Astrocyte of the hippocampus (primary cell): Measurements from ENCODE around the gene RPL19.
A peak's percentile ranks its signal among the peaks of the same experiment; 100 is the strongest.
"Not testable (repeated sequence)": the region's sequence is repeated elsewhere in the genome, so short reads cannot be mapped to it uniquely, and the experiment has no call there.

ENCODE experiments used
- DNase-seq: peaks from one replicate; pipeline ENCODE4 v3.0.0; 2011; ENCODE audit warnings: low read depth, low spot score

RPL19 gene

DNA sequence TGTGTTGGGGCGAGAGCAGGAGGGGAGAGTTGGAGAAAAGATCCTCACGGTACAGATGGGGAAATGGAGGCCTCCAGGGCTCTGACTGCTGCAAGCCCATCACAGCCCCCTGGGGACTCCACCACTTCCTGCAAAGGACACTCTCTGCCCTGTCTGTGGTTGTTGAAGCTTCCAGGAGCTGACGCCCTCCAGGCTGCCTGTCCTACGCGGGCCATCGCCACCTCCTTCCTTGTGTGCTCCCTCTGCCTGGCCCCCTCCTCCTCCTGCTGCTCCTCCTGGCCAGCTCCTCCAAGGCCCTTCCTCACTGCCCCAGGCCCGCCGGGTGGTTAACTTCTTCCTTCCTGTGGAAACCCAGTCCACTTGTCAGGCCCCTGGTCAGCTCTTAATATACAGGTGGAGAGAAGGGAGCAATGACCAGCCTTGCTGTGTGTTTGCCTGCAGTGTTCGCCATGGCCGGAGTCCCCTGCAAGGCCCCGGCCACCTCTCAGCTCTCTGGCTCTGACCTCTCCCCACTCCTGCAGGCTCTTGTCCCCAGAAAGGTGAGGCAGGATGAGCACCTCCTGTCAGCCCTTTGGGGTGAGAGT is 44.0 kb downstream of the RPL19 start:
- DNase-seq = no peak

DNA sequence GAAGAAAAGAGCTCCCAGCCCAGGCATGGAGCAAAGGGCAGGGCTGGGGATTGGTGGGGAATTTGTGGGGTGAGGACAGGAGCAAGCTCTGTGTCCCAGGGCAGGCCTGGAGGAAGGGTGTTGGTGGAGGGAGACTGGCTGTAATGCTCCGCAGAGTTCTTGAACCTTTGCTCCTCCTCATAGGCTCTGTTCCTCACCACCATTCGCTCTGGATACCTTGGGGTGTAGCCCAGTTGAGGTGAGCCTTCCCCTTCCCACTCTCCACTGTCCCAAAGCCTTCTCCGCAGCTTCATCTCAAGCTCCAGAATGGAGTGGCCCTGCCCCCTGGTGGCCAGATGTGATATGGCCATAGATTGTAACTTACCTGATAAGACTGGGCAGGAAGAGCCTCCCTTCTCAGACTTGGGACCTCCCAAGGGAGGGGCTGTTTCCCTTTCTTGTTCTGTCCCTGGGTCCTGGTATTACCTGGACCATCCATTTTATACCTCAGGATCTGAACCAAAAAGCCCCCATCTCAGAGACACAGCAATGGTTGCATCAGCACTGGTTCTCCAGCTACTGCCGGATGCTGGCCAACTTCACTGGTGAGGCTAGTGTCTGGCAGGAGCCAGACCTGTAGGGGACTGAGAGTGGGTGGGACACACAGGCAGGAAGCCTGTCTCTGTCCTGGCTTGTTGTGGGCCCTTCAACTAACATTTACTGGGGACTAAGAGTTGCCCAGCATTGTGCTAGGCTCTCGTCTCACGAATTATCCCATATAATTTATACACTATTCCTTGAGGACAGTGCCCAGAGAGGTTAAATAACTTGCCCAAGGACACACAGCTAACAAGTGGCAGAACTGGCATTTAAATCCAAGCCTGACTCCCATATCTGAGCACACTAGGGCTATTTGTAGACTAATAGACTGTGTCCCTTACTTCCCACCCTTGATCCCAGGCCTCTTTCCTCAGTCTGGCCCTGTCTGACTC is 44.8 kb downstream of the RPL19 start:
- DNase-seq = peak; percentile 88

DNA sequence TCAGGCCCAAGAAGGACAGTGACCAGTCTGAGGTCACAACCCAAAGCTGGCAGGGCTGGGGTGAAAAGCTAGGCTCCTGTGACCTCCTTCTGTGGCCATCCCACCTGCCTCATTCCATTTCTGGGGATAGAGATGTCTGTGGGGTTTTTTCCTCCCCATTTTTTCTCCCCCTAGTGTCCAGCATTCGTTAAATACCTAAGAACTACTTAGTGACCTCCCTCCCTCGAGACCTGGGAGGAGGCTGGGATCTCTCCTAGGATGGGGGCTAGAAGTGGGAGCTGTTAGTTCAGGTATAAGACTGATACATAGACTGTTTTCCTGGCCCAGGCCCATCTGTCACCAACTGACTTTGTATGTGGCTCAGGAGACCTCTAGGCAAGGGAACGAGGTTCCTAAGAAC is 46.2 kb downstream of the RPL19 start:
- no peak for DNase-seq

- DNase-seq = not testable (repeated sequence)
Observed at GRCh38 chr17:39250076-39250475, 50.0 kb downstream of the RPL19 start.

- no peak for DNase-seq
Observed at GRCh38 chr17:39251997-39252396, 51.9 kb downstream of the RPL19 start.

- DNase-seq = no peak
Observed at GRCh38 chr17:39252788-39253460, 52.8 kb downstream of the RPL19 start.
